Right lobe of liver (tissue), 6 donors: ENCODE data around the gene GRIA1. TPM values are rescaled to one million over a fixed set of nuclear protein-coding genes. Genes with fewer than 3 reads are reported as not detected.

Experiments
- ATAC-seq, 4 donors: fragments of 200-7000 bp; cut with Tn5 transposase; one replicate each; pipeline ENCODE4 v1.9.1; 2020; ENCODE audit warnings: mild to moderate bottlenecking in 4 of 4, moderate library complexity in 4 of 4
- DNase-seq, 3 donors: peaks; one replicate each; pipeline ENCODE4 v3.0.0-alpha.2; 2020
- H3K27ac ChIP-seq, 3 donors: fragments of 200-600 bp; one replicate each; pipeline ENCODE4 v1.8.0; 2022
- H3K27me3 ChIP-seq, 2 donors: fragments of 200-600 bp; one replicate each; pipeline ENCODE4 v1.8.0; 2022
- H3K36me3 ChIP-seq, 4 donors: fragments of 200-600 bp; sonication (generic) in 1 of 4; one replicate each; pipeline versions ENCODE4 v1.5.1 to v1.8.0; 2017 to 2022; ENCODE audit warnings: control low read depth in 1 of 4
- H3K4me1 ChIP-seq, 4 donors: fragments of 200-600 bp; sonication (generic) in 1 of 4; one replicate each; pipeline versions ENCODE4 v1.5.1 to v1.8.0; 2017 to 2022; ENCODE audit warnings: control low read depth in 1 of 4
- H3K4me3 ChIP-seq, 3 donors: fragments of 200-600 bp; one replicate each; pipeline ENCODE4 v1.8.0; 2022
- H3K9me3 ChIP-seq, 4 donors: fragments of 200-600 bp; sonication (generic) in 1 of 4; one replicate each; pipeline versions ENCODE4 v1.5.1 to v1.8.0; 2017 to 2022; ENCODE audit warnings: control low read depth in 1 of 4
- CTCF ChIP-seq, 4 donors: fragments of 200-600 bp in 3 of 4; fragments of 450-650 bp in 1 of 4; IDR thresholded peaks; one replicate each; pipeline versions ENCODE4 v1.5.1 to v1.8.0; 2016 to 2022; ENCODE audit warnings: antibody characterized with exemption in 4 of 4, mild to moderate bottlenecking in 2 of 4
- POLR2A ChIP-seq: fragments of 450-650 bp; IDR thresholded peaks from one replicate; pipeline ENCODE4 v1.6.1; 2017; ENCODE audit warnings: antibody characterized with exemption, mild to moderate bottlenecking
- WGBS: methylation state at CpG from one replicate; pipeline ENCODE4 v1.1.6; 2018; ENCODE audit warnings: low coverage, low lambda C conversion rate; ENCODE audit not compliant: insufficient coverage; ENCODE audit errors: missing lambda C conversion rate; 5-methylcytosine and 5-hydroxymethylcytosine counted together
- intact Hi-C, 2 donors: fragments of 100-400 bp; cut with DNase I; formaldehyde crosslinking; loops; one replicate each; pipeline versions ENCODE4 v1.11.2 to v1.14.1; 2022
- total RNA-seq, 6 experiments: library from RNA; depleted of rRNA in 2 of 6; stranded (reverse); fragments of >200 nt in 2 of 6; fragmentation: NEBNext Ultra II Directional in 3 of 6; extraction: Animal tissue kit (Norgen Biotek cat#: 25700) in 3 of 6; gene quantifications; one replicate each; pipeline versions ENCODE4 v1.1.0 to v1.2.4, GENCODE V29; 2016 to 2023
- donor health status: DM: no; HTN: yes; CAD: no.
- donor health status: DM: no; HTN: no; CAD: no.
- donor health status: DM: no; HTN: no; CAD: no.
- donor health status: DM: no; HTN: yes; CAD: no.
- donor health status: DM: no; HTN: yes; CAD: no.

Gene GRIA1
- total RNA-seq, 6 experiments from 2014 or later: not detected

DNA sequence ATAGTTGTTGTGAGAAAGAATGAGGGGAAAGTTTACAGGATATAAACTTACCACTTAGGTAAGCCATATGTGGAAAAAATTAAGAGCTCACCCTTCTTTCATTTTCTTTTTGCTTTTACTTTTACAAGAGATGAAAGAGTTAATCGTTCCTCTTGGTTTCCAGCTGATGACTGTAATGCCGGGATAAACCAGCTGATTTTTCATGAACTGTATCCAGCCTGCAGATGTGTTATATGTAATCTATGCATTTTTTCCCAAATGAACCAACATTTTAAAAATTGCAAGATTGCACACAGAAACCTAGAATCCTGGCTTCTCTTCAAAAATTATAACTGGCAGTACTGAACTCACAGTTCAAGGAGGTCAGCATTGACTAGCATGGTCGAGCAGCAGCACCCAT is 185.9 kb downstream of the GRIA1 start:
- TF ChIP-seq CTCF (IDR thresholded peaks at IDR 0.05) (no peak), POLR2A (no peak)
- Histone ChIP-seq H3K36me3 (no peaks in the 10 kb centered on the region), H3K4me1 (no peaks in the 10 kb centered on the region), H3K4me3 (no peak overlapping the region), H3K9me3 (no peaks in the 10 kb centered on the region), H3K27me3 (no peaks in the 10 kb centered on the region), H3K27ac (no peak overlapping the region)
- ATAC-seq (no peak), DNase-seq (no peak)
- intact Hi-C loops: no loop called here
- 32% methylated on average over 3 of the region's 3 CpGs for WGBS

DNA sequence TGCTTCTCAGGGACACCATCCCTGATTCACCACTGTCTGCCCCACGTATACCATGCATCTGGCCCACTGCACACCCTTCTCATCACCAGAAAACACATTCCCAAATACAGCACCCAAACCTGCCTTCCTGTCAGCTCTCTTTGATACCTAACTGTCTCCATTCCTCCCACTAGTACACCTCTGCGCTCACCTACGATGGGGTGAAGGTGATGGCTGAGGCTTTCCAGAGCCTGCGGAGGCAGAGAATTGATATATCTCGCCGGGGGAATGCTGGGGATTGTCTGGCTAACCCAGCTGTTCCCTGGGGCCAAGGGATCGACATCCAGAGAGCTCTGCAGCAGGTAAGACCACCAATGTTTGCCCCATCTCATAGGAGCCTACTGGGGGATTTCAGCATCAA is 186.4 kb downstream of the GRIA1 start:
- TF ChIP-seq POLR2A (no peak), CTCF (IDR thresholded peaks at IDR 0.05) (no peak)
- intact Hi-C loops: no loop called here
- DNase-seq (no peak), ATAC-seq (no peak)
- Histone ChIP-seq H3K36me3 (no peaks in the 10 kb centered on the region), H3K4me3 (no peak overlapping the region), H3K27me3 (no peaks in the 10 kb centered on the region), H3K9me3 (no peaks in the 10 kb centered on the region), H3K4me1 (no peaks in the 10 kb centered on the region), H3K27ac (no peak overlapping the region)
- 80% methylated on average over 6 of the region's 7 CpGs for WGBS

- H3K36me3 ChIP-seq: no peaks in the 10 kb centered on the region
- no peak for TF ChIP-seq POLR2A
- TF ChIP-seq CTCF (IDR thresholded peaks at IDR 0.05): no peak
- H3K27ac ChIP-seq: no peak overlapping the region
- H3K4me1 ChIP-seq: no peaks in the 10 kb centered on the region
- WGBS: 48% methylated on average over 3 of the region's 4 CpGs
- DNase-seq (no peak), ATAC-seq (no peak)
- no peaks in the 10 kb centered on the region for H3K27me3 ChIP-seq
- no peaks in the 10 kb centered on the region for H3K9me3 ChIP-seq
- intact Hi-C loops: no loop called here
- no peak overlapping the region for H3K4me3 ChIP-seq
These were observed 188.3 kb downstream of the GRIA1 start for GRCh38 chr5:153678617-153679329.

DNA sequence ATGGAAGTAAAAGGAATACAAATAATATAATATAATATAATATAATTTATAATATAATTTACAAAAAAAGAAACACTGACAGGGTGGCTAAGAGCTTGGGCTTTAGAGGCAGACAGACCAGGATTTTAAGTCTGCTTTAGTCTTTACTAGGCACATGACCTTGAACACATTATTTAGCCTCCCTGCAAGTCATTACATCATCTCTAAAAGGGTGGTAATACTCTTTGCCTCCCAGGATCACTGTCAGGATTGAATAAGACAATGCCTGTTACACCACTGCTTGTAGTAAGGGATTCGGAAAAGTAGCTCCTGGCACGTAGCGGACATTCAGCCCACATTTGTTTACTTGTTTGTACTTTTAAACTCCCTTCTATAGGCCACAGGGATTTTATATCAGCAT is 199.8 kb downstream of the GRIA1 start:
- Histone ChIP-seq H3K27me3 (no peaks in the 10 kb centered on the region), H3K36me3 (no peaks in the 10 kb centered on the region), H3K4me1 (no peaks in the 10 kb centered on the region), H3K9me3 (no peaks in the 10 kb centered on the region), H3K4me3 (no peak overlapping the region), H3K27ac (no peak overlapping the region)
- DNase-seq (no peak), ATAC-seq (no peak)
- TF ChIP-seq POLR2A (no peak), CTCF (IDR thresholded peaks at IDR 0.05) (no peak)
- intact Hi-C loops: no loop called here
- WGBS: 97% methylated on average over 3 of the region's 3 CpGs
